H1 (cell line): Measurements from ENCODE around the gene ATP2B3. TPM values are rescaled to one million over a fixed set of nuclear protein-coding genes. Genes with fewer than 3 reads are reported as not detected.

Experiments used
- BRCA1 ChIP-seq: IDR thresholded peaks from 2 replicates; pipeline ENCODE4 v1.6.1; 2012; ENCODE audit warnings: low read depth, low read length, improper control_type of control experiment
- CEBPB ChIP-seq: IDR thresholded peaks from 2 replicates; pipeline ENCODE4 v1.6.1; 2012; ENCODE audit warnings: low read depth, low read length
- CREB1 ChIP-seq: IDR thresholded peaks from 2 replicates; pipeline ENCODE4 v1.6.1; 2012; ENCODE audit warnings: inconsistent platforms
- EZH2 ChIP-seq: fragments of 200-600 bp; sonication (generic); IDR thresholded peaks from 2 replicates; pipeline ENCODE4 v1.7.1; 2012; ENCODE audit warnings: low read depth, mild to moderate bottlenecking, moderate library complexity, low read length, inconsistent platforms; ENCODE audit not compliant: severe bottlenecking
- KDM5A ChIP-seq: fragments of 200-600 bp; IDR thresholded peaks from 2 replicates; pipeline ENCODE4 v1.7.1; 2012; ENCODE audit warnings: mild to moderate bottlenecking, low read length, inconsistent platforms, mixed read lengths
- SIN3A ChIP-seq, 2 experiments: IDR thresholded peaks in 1 of 2; conservative IDR thresholded peaks in 1 of 2; 2 replicates each; pipeline ENCODE4 v1.6.1; 2011 to 2012; ENCODE audit warnings: low read length in 2 of 2, improper control_type of control experiment in 1 of 2, low read depth in 1 of 2, mild to moderate bottlenecking in 1 of 2
- SIX5 ChIP-seq: IDR thresholded peaks from 2 replicates; pipeline ENCODE4 v1.6.1; 2011; ENCODE audit warnings: mild to moderate bottlenecking, low read depth, low read length
- SUZ12 ChIP-seq: fragments of 200-600 bp; sonication (generic); IDR thresholded peaks from 2 replicates; pipeline ENCODE4 v1.6.1; 2012; ENCODE audit warnings: mild to moderate bottlenecking, inconsistent platforms, low read length, moderate library complexity, mixed read lengths
- ZNF274 ChIP-seq: IDR thresholded peaks from 2 replicates; pipeline ENCODE4 v1.7.0; 2012; ENCODE audit warnings: low read length, borderline replicate concordance; ENCODE audit errors: extremely low read depth
- polyA plus RNA-seq, 7 experiments: library from polyadenylated mRNA; depleted of rRNA in 3 of 7; stranded (reverse) in 5 of 7; unstranded in 2 of 7; fragments of >200 nt in 5 of 7; fragments of 200-250 nt in 2 of 7; gene quantifications; 1 replicate in 5 of 7; 2 replicates in 1 of 7; 4 replicates in 1 of 7; pipeline versions ENCODE4 v1.2.1 to v1.2.3, GENCODE V29; 2011 to 2013; ENCODE audit warnings: missing spikeins in 2 of 7, mixed read lengths in 2 of 7
- total RNA-seq: library from RNA; stranded (reverse); fragmentation: NEBNext Ultra II Directional; extraction: Animal tissue kit (Norgen Biotek cat#: 25700); gene quantifications from 2 replicates; pipeline ENCODE4 v1.2.1, GENCODE V29; 2021
- TF ChIP-seq, protein P1 (sequence below): fragments of 300-600 bp; sonication (generic); IDR thresholded peaks from 2 replicates; pipeline ENCODE4 v1.7.1; 2012; ENCODE audit warnings: low read length, moderate library complexity, mild to moderate bottlenecking, inconsistent platforms; ENCODE audit not compliant: insufficient replicate concordance
- TF ChIP-seq, protein P2 (sequence below): IDR thresholded peaks from 2 replicates; pipeline ENCODE4 v1.6.1; 2012; ENCODE audit warnings: low read length, inconsistent platforms

The ATP2B3 gene
- total and polyA plus RNA-seq, 2 of the 8 experiments (the other 6 are each of a cell fraction or from before 2014, with no cell fraction given): 0.14 to 0.19 TPM

DNA sequence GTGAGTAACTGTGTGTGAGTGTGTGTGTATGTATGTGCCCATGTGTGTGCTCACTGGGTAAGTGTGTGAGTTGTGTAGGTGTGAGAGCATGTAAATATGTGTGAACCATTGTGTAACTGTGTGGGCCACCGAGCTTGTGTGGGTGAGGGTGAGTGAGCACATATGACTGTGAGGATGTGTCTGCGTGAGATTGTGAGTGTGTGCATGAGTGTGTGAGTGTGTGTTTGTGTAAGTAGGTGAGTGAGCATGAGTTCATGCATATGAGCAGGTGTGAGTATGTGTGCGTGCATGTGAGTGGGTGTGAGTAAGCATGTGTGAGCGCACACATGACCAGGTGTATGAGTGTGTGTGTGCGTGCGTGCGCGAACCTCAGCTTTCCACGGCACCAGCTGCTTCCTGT lies 1.4 kb upstream of the ATP2B3 start (continued):
- TF ChIP-seq, protein P1, sequence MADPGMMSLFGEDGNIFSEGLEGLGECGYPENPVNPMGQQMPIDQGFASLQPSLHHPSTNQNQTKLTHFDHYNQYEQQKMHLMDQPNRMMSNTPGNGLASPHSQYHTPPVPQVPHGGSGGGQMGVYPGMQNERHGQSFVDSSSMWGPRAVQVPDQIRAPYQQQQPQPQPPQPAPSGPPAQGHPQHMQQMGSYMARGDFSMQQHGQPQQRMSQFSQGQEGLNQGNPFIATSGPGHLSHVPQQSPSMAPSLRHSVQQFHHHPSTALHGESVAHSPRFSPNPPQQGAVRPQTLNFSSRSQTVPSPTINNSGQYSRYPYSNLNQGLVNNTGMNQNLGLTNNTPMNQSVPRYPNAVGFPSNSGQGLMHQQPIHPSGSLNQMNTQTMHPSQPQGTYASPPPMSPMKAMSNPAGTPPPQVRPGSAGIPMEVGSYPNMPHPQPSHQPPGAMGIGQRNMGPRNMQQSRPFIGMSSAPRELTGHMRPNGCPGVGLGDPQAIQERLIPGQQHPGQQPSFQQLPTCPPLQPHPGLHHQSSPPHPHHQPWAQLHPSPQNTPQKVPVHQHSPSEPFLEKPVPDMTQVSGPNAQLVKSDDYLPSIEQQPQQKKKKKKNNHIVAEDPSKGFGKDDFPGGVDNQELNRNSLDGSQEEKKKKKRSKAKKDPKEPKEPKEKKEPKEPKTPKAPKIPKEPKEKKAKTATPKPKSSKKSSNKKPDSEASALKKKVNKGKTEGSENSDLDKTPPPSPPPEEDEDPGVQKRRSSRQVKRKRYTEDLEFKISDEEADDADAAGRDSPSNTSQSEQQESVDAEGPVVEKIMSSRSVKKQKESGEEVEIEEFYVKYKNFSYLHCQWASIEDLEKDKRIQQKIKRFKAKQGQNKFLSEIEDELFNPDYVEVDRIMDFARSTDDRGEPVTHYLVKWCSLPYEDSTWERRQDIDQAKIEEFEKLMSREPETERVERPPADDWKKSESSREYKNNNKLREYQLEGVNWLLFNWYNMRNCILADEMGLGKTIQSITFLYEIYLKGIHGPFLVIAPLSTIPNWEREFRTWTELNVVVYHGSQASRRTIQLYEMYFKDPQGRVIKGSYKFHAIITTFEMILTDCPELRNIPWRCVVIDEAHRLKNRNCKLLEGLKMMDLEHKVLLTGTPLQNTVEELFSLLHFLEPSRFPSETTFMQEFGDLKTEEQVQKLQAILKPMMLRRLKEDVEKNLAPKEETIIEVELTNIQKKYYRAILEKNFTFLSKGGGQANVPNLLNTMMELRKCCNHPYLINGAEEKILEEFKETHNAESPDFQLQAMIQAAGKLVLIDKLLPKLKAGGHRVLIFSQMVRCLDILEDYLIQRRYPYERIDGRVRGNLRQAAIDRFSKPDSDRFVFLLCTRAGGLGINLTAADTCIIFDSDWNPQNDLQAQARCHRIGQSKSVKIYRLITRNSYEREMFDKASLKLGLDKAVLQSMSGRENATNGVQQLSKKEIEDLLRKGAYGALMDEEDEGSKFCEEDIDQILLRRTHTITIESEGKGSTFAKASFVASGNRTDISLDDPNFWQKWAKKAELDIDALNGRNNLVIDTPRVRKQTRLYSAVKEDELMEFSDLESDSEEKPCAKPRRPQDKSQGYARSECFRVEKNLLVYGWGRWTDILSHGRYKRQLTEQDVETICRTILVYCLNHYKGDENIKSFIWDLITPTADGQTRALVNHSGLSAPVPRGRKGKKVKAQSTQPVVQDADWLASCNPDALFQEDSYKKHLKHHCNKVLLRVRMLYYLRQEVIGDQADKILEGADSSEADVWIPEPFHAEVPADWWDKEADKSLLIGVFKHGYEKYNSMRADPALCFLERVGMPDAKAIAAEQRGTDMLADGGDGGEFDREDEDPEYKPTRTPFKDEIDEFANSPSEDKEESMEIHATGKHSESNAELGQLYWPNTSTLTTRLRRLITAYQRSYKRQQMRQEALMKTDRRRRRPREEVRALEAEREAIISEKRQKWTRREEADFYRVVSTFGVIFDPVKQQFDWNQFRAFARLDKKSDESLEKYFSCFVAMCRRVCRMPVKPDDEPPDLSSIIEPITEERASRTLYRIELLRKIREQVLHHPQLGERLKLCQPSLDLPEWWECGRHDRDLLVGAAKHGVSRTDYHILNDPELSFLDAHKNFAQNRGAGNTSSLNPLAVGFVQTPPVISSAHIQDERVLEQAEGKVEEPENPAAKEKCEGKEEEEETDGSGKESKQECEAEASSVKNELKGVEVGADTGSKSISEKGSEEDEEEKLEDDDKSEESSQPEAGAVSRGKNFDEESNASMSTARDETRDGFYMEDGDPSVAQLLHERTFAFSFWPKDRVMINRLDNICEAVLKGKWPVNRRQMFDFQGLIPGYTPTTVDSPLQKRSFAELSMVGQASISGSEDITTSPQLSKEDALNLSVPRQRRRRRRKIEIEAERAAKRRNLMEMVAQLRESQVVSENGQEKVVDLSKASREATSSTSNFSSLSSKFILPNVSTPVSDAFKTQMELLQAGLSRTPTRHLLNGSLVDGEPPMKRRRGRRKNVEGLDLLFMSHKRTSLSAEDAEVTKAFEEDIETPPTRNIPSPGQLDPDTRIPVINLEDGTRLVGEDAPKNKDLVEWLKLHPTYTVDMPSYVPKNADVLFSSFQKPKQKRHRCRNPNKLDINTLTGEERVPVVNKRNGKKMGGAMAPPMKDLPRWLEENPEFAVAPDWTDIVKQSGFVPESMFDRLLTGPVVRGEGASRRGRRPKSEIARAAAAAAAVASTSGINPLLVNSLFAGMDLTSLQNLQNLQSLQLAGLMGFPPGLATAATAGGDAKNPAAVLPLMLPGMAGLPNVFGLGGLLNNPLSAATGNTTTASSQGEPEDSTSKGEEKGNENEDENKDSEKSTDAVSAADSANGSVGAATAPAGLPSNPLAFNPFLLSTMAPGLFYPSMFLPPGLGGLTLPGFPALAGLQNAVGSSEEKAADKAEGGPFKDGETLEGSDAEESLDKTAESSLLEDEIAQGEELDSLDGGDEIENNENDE: no peak
- TF ChIP-seq CEBPB (no peak), SIX5 (no peak), SIN3A (conservative IDR thresholded peaks at IDR 0.05 in 1 of 2, IDR thresholded peaks at IDR 0.05 in 1 of 2; ENCODE audit: low read depth in 1 of 2, low read length in 2 of 2) (no peak), KDM5A (no peak), BRCA1 (no peak), SUZ12 (no peak), ZNF274 (no peak), EZH2 (no peak), CREB1 (no peak)
- TF ChIP-seq, protein P2, sequence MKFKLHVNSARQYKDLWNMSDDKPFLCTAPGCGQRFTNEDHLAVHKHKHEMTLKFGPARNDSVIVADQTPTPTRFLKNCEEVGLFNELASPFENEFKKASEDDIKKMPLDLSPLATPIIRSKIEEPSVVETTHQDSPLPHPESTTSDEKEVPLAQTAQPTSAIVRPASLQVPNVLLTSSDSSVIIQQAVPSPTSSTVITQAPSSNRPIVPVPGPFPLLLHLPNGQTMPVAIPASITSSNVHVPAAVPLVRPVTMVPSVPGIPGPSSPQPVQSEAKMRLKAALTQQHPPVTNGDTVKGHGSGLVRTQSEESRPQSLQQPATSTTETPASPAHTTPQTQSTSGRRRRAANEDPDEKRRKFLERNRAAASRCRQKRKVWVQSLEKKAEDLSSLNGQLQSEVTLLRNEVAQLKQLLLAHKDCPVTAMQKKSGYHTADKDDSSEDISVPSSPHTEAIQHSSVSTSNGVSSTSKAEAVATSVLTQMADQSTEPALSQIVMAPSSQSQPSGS: no peak
